GM18868 (cell line): ENCODE data around the gene PDCD1.

Experiments
- ATAC-seq: cut with Tn5 transposase; IDR thresholded peaks from one replicate; pipeline ENCODE4 v1.9.1; 2021; ENCODE audit warnings: mild to moderate bottlenecking, moderate library complexity; ENCODE audit not compliant: unreplicated experiment

PDCD1 gene

GRCh38 chr2:241895712-241896641 is 37.3 kb upstream of the PDCD1 start:
- no peak for ATAC-seq

GRCh38 chr2:241895427-241895711 is 36.7 kb upstream of the PDCD1 start:
- ATAC-seq, result no peak

- ATAC-seq, result no peak
Measured at GRCh38 chr2:241894681-241895426, 36.2 kb upstream of the PDCD1 start.

GRCh38 chr2:241894056-241894641 is 35.5 kb upstream of the PDCD1 start:
- no peak for ATAC-seq

- no peak for ATAC-seq
Measured at GRCh38 chr2:241893265-241893664, 34.6 kb upstream of the PDCD1 start.

GRCh38 chr2:241892299-241893137 is 33.8 kb upstream of the PDCD1 start:
- no peak for ATAC-seq

- no peak for ATAC-seq
Measured at GRCh38 chr2:241891988-241892298, 33.2 kb upstream of the PDCD1 start.

GRCh38 chr2:241891315-241891987 is 32.8 kb upstream of the PDCD1 start:
- ATAC-seq, result no peak

- ATAC-seq, result no peak
Measured at GRCh38 chr2:241890524-241891235, 32.0 kb upstream of the PDCD1 start.

- no peak for ATAC-seq
Measured at GRCh38 chr2:241888641-241889040, 29.9 kb upstream of the PDCD1 start.

GRCh38 chr2:241887806-241888522 is 29.3 kb upstream of the PDCD1 start:
- no peak for ATAC-seq

GRCh38 chr2:241886840-241887447 is 28.2 kb upstream of the PDCD1 start:
- ATAC-seq, result no peak

- no peak for ATAC-seq
Measured at GRCh38 chr2:241885946-241886643, 27.4 kb upstream of the PDCD1 start.

GRCh38 chr2:241885291-241885945 is 26.7 kb upstream of the PDCD1 start:
- ATAC-seq, result no peak

GRCh38 chr2:241884951-241885290 is 26.2 kb upstream of the PDCD1 start:
- ATAC-seq, result no peak

GRCh38 chr2:241882091-241882625 is 23.5 kb upstream of the PDCD1 start:
- ATAC-seq, result peak; percentile 69

- ATAC-seq, result no peak
Measured at GRCh38 chr2:241880311-241881073, 21.8 kb upstream of the PDCD1 start.
